8988T (cell line): Measurements from ENCODE around the gene SYTL3.

ENCODE experiments used
- DNase-seq: peaks from one replicate; pipeline ENCODE4 v3.0.0; 2011

Gene SYTL3

GRCh38 chr6:158735009-158735408 is 85.2 kb downstream of the SYTL3 start:
- DNase-seq: no peak

GRCh38 chr6:158737082-158737709 is 87.3 kb downstream of the SYTL3 start:
- no peak for DNase-seq

- DNase-seq: no peak
Observed at GRCh38 chr6:158737710-158738615, 88.1 kb downstream of the SYTL3 start.

GRCh38 chr6:158739673-158740072 is 89.8 kb downstream of the SYTL3 start:
- DNase-seq: no peak

- no peak for DNase-seq
Observed at GRCh38 chr6:158743033-158743651, 93.3 kb downstream of the SYTL3 start.

- DNase-seq: no peak
Observed at GRCh38 chr6:158744986-158745430, 95.2 kb downstream of the SYTL3 start.

GRCh38 chr6:158751224-158751623 is 101.4 kb downstream of the SYTL3 start:
- DNase-seq: no peak

GRCh38 chr6:158751921-158752320 is 102.1 kb downstream of the SYTL3 start:
- no peak for DNase-seq

- DNase-seq: no peak
Observed at GRCh38 chr6:158752613-158753012, 102.8 kb downstream of the SYTL3 start.

GRCh38 chr6:158753811-158754210 is 104.0 kb downstream of the SYTL3 start:
- no peak for DNase-seq

- no peak for DNase-seq
Observed at GRCh38 chr6:158754738-158755137, 104.9 kb downstream of the SYTL3 start.

- DNase-seq: no peak
Observed at GRCh38 chr6:158755636-158756035, 105.8 kb downstream of the SYTL3 start.

GRCh38 chr6:158756126-158756525 is 106.3 kb downstream of the SYTL3 start:
- DNase-seq: no peak

- DNase-seq: no peak
Observed at GRCh38 chr6:158756977-158757752, 107.3 kb downstream of the SYTL3 start.

GRCh38 chr6:158757753-158758090 is 107.9 kb downstream of the SYTL3 start:
- DNase-seq: no peak

GRCh38 chr6:158758451-158758860 is 108.6 kb downstream of the SYTL3 start:
- DNase-seq: no peak

GRCh38 chr6:158758941-158759479 is 109.2 kb downstream of the SYTL3 start:
- DNase-seq: no peak

- no peak for DNase-seq
Observed at GRCh38 chr6:158759966-158760617, 110.2 kb downstream of the SYTL3 start.

GRCh38 chr6:158760618-158761250 is 110.9 kb downstream of the SYTL3 start:
- DNase-seq: no peak

- DNase-seq: no peak
Observed at GRCh38 chr6:158761746-158762145, 111.9 kb downstream of the SYTL3 start.

- DNase-seq: no peak
Observed at GRCh38 chr6:158762787-158763433, 113.1 kb downstream of the SYTL3 start.
